GM12891 (cell line): Measurements from ENCODE around the gene NDST4.

Experiments
- DNase-seq: peaks from one replicate; pipeline ENCODE4 v3.0.0; 2011; ENCODE audit warnings: low spot score; ENCODE audit not compliant: insufficient read length
- FAIRE-seq: peaks from 2 replicates; lab custom pipeline; 2011; peaks lifted over from hg19 to GRCh38; lab: Jason Lieb, UNC
- PAX5 ChIP-seq: IDR thresholded peaks from 2 replicates; pipeline ENCODE4 v1.6.1; 2011; ENCODE audit warnings: low read length, moderate library complexity, mild to moderate bottlenecking; ENCODE audit not compliant: insufficient read depth, severe bottlenecking
- POLR2A ChIP-seq: IDR thresholded peaks from 2 replicates; pipeline ENCODE4 v1.6.1; 2011; ENCODE audit warnings: low read depth, low read length, control low read depth
- POLR2AphosphoS5 ChIP-seq: IDR thresholded peaks from 2 replicates; pipeline ENCODE4 v1.6.1; 2011; ENCODE audit warnings: low read depth, low read length, control low read depth
- POU2F2 ChIP-seq: IDR thresholded peaks from 2 replicates; pipeline ENCODE4 v1.6.1; 2011; ENCODE audit warnings: low read depth, mild to moderate bottlenecking, control low read depth, low read length, moderate library complexity
- SPI1 ChIP-seq: IDR thresholded peaks from 2 replicates; pipeline ENCODE4 v1.6.1; 2011; ENCODE audit warnings: low read depth, low read length, control low read depth
- TAF1 ChIP-seq: IDR thresholded peaks from 2 replicates; pipeline ENCODE4 v1.6.1; 2011; ENCODE audit warnings: low read depth, low read length, control low read depth

The NDST4 gene

GRCh38 chr4:115054836-115055235, 58.6 kb downstream of the NDST4 start:
- FAIRE-seq (no peak), DNase-seq (no peak)
- TF ChIP-seq POU2F2 (no peak), SPI1 (no peak), PAX5 (no peak), TAF1 (no peak), POLR2AphosphoS5 (no peak), POLR2A (no peak)

- no peak for FAIRE-seq
- TF ChIP-seq POU2F2 (no peak), POLR2A (no peak)
- DNase-seq, result no peak
Measured at GRCh38 chr4:115053313-115053712, 60.1 kb downstream of the NDST4 start.

GRCh38 chr4:115042496-115042895, 70.9 kb downstream of the NDST4 start:
- TF ChIP-seq POU2F2 (no peak), POLR2A (no peak), PAX5 (no peak), SPI1 (no peak), POLR2AphosphoS5 (no peak), TAF1 (no peak)
- DNase-seq, result no peak

GRCh38 chr4:115030281-115030680, 83.1 kb downstream of the NDST4 start:
- no peak for DNase-seq
- FAIRE-seq, result no peak

More at GRCh38 chr4:115042496-115042895, 70.9 kb downstream of the NDST4 start:
- FAIRE-seq, result no peak

GRCh38 chr4:115028682-115029410, 84.6 kb downstream of the NDST4 start:
- TF ChIP-seq POU2F2, result no peak
- no peak for TF ChIP-seq SPI1
- TF ChIP-seq POLR2A, result no peak
- no peak for TF ChIP-seq POLR2AphosphoS5
- TF ChIP-seq TAF1, result no peak
- TF ChIP-seq PAX5, result no peak
- FAIRE-seq, result no peak
- DNase-seq, result no peak

More at GRCh38 chr4:115030281-115030680, 83.1 kb downstream of the NDST4 start:
- no peak for TF ChIP-seq SPI1
- no peak for TF ChIP-seq POU2F2
- no peak for TF ChIP-seq TAF1
- no peak for TF ChIP-seq POLR2AphosphoS5
- no peak for TF ChIP-seq PAX5
- TF ChIP-seq POLR2A, result no peak

GRCh38 chr4:114999880-115000279, 113.5 kb downstream of the NDST4 start:
- TF ChIP-seq POU2F2 (no peak), TAF1 (no peak), SPI1 (no peak), POLR2AphosphoS5 (no peak), PAX5 (no peak)
- no peak for DNase-seq
- FAIRE-seq, result no peak

GRCh38 chr4:114998316-114998715, 115.1 kb downstream of the NDST4 start:
- DNase-seq, result no peak
- TF ChIP-seq TAF1, result no peak
- TF ChIP-seq POLR2A, result no peak
- TF ChIP-seq PAX5, result no peak
- no peak for TF ChIP-seq POU2F2
- TF ChIP-seq POLR2AphosphoS5, result no peak
- TF ChIP-seq SPI1, result no peak
- FAIRE-seq, result no peak

GRCh38 chr4:114997576-114998247, 115.7 kb downstream of the NDST4 start:
- DNase-seq (no peak), FAIRE-seq (no peak)
- no peak for TF ChIP-seq POU2F2
- no peak for TF ChIP-seq POLR2AphosphoS5
- no peak for TF ChIP-seq SPI1
- TF ChIP-seq TAF1, result no peak
- no peak for TF ChIP-seq POLR2A

GRCh38 chr4:114986133-114986532, 127.3 kb downstream of the NDST4 start:
- no peak for DNase-seq
- FAIRE-seq, result no peak
- TF ChIP-seq SPI1 (no peak), POLR2AphosphoS5 (no peak), PAX5 (no peak), POU2F2 (no peak), TAF1 (no peak), POLR2A (no peak)
